HepG2 (cell line): ENCODE data around the gene CMTM8. TPM values are rescaled to one million over a fixed set of nuclear protein-coding genes. Genes with fewer than 3 reads are reported as not detected.
A peak's percentile ranks its signal among the peaks of the same experiment; 100 is the strongest.

Experiments used
- ATAC-seq: fragments of 200-7000 bp; cut with Tn5 transposase; 3 replicates; pipeline ENCODE4 v1.9.1; 2020; ENCODE audit warnings: mild to moderate bottlenecking, moderate library complexity
- BruUV-seq: library from RNA; stranded (reverse); fragments of 400-500 nt; replicated peaks from 2 replicates; lab custom pipeline; 2021; lab: Mats Ljungman, UMichigan
- CTCF ChIA-PET: fragments of 300-600 bp; formaldehyde crosslinking; extraction: SDS; loops from one replicate; lab custom pipeline; 2021; ENCODE audit warnings: low total read pairs, inconsistent platforms, low intra/inter-chr PET ratio; lab: Yijun Ruan, JAX
- POLR2A ChIA-PET: fragments of 350-600 bp; sonication (Branson Sonifier 250); formaldehyde crosslinking; loops from one replicate; lab custom pipeline; 2020; ENCODE audit warnings: antibody characterized with exemption, inconsistent platforms; lab: Yijun Ruan, JAX
- DNase-seq: peaks from one replicate; pipeline ENCODE4 v3.0.0-alpha.2; 2015; ENCODE audit warnings: low spot score
- FAIRE-seq: peaks from 3 replicates; lab custom pipeline; 2011; peaks lifted over from hg19 to GRCh38; lab: Jason Lieb, UNC
- H2AFZ ChIP-seq: one replicate; pipeline ENCODE4 v1.6.1; 2011; ENCODE audit warnings: low read length, inconsistent platforms
- H3K27ac ChIP-seq: fragments of 300-600 bp; 3 replicates; pipeline ENCODE4 v1.8.0; 2011; ENCODE audit warnings: mixed run types, mild to moderate bottlenecking, mixed read lengths, low read length, inconsistent platforms; ENCODE audit not compliant: insufficient read depth; ENCODE audit errors: extremely low read length
- H3K27me3 ChIP-seq, 2 experiments: fragments of 200-600 bp in 1 of 2; 2 replicates in 1 of 2; 3 replicates in 1 of 2; pipeline versions ENCODE4 v1.6.0 to v1.8.0; 2011; ENCODE audit warnings: low read length in 2 of 2, mild to moderate bottlenecking in 2 of 2, moderate library complexity in 2 of 2, inconsistent platforms in 1 of 2; ENCODE audit not compliant: insufficient read depth in 2 of 2, control insufficient read depth in 1 of 2
- H3K36me3 ChIP-seq, 2 experiments: fragments of 200-600 bp in 1 of 2; replicated peaks in 1 of 2; 2 replicates in 1 of 2; 3 replicates in 1 of 2; pipeline versions ENCODE4 v1.5.1 to v1.8.0; 2011; ENCODE audit warnings: low read length in 2 of 2, inconsistent platforms in 1 of 2; ENCODE audit not compliant: insufficient read depth in 2 of 2, control insufficient read depth in 1 of 2
- H3K4me1 ChIP-seq: 2 replicates; pipeline ENCODE4 v1.5.1; 2012; ENCODE audit warnings: low read length, inconsistent platforms; ENCODE audit not compliant: insufficient read depth
- H3K4me2 ChIP-seq: 2 replicates; pipeline ENCODE4 v1.6.0; 2011; ENCODE audit warnings: low read depth, low read length, inconsistent platforms
- H3K4me3 ChIP-seq, 3 experiments: fragments of 200-600 bp in 1 of 3; sonication (generic), shearing (Covaris generic) in 1 of 3; replicated peaks in 1 of 3; 2 replicates each; pipeline ENCODE4 v1.5.1; 2011 to 2016; ENCODE audit warnings: low read length in 3 of 3, inconsistent platforms in 2 of 3, low read depth in 2 of 3, mild to moderate bottlenecking in 2 of 3, control low read depth in 1 of 3, mixed read lengths in 1 of 3; ENCODE audit not compliant: insufficient read depth in 1 of 3
- H3K79me2 ChIP-seq: one replicate; pipeline ENCODE4 v1.6.1; 2011; ENCODE audit warnings: low read length, inconsistent platforms; ENCODE audit not compliant: insufficient read depth
- H3K9ac ChIP-seq: 2 replicates; pipeline ENCODE4 v1.6.0; 2011; ENCODE audit warnings: mild to moderate bottlenecking, low read depth, low read length, inconsistent platforms; ENCODE audit not compliant: insufficient read depth
- H3K9me3 ChIP-seq: 2 replicates; pipeline ENCODE4 v1.5.1; 2012; ENCODE audit warnings: mild to moderate bottlenecking, low read length
- H4K20me1 ChIP-seq: 2 replicates; pipeline ENCODE4 v1.6.0; 2011; ENCODE audit warnings: inconsistent platforms, mild to moderate bottlenecking, low read length, moderate library complexity; ENCODE audit not compliant: insufficient read depth
- WGBS: methylation state at CpG from one replicate; pipeline ENCODE4 v1.1.6; 2017; ENCODE audit warnings: low lambda C conversion rate; 5-methylcytosine and 5-hydroxymethylcytosine counted together
- in situ Hi-C: cut with HindIII; loops from 2 replicates; pipeline ENCODE4 v1.10.0; 2017; ENCODE audit warnings: low pct_unique_long_range_greater_than_20kb; ENCODE audit not compliant: extremely low pct_ligation_motif_present
- intact Hi-C: fragments of 100-400 bp; cut with micrococcal nuclease; formaldehyde crosslinking; loops from one replicate; pipeline ENCODE4 v1.10.0; 2022; ENCODE audit not compliant: unreplicated experiment
- polyA plus RNA-seq, 8 experiments: library from polyadenylated mRNA; depleted of rRNA in 3 of 8; stranded (reverse) in 7 of 8; unstranded in 1 of 8; fragments of >200 nt; fragmentation: Illumina TruSeq in 4 of 8; extraction: Trizol in 4 of 8; gene quantifications; 2 replicates each; pipeline versions ENCODE4 v1.2.1 to v1.2.3, GENCODE V29; 2011 to 2016; ENCODE audit warnings: low read depth in 4 of 8, missing spikeins in 1 of 8, mixed read lengths in 1 of 8; ENCODE audit not compliant: insufficient read depth in 1 of 8
- total RNA-seq, 5 experiments: library from RNA; depleted of rRNA; stranded (reverse); fragments of >200 nt; fragmentation: Illumina TruSeq; extraction: Trizol; gene quantifications; 2 replicates each; pipeline ENCODE4 v1.2.3, GENCODE V29; 2016; ENCODE audit warnings: low read depth in 1 of 5
- TF ChIP-seq, protein P1 (sequence below): fragments of 450-650 bp; IDR thresholded peaks from 2 replicates; pipeline ENCODE4 v1.6.1; 2017; ENCODE audit warnings: mild to moderate bottlenecking
- TF ChIP-seq, protein P2 (sequence below): fragments of 450-650 bp; IDR thresholded peaks from 2 replicates; pipeline ENCODE4 v1.6.1; 2016

CMTM8 gene
- total and polyA plus RNA-seq, 2 of the 13 experiments (the other 11 are each of a cell fraction or from before 2014, with no cell fraction given), result 8.9 to 15.8 TPM

DNA sequence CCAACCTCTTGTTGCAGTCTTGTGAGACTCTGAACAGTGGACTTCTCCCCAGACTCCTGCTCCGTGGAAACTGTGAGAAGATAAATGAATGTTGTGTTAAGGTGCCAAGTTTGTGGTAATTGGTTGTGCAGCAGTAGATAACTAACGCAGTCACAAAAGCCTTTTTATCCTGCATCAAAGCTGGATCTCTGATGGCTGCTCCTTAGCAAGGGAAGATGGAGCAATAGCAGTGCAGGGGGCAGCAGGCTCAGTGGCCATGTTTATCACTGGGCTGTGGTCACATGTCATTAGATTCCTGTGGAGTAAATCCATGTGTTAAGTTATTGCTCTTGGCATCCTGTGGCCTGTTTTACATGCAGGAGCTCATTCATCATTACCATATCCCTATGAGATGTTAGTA, 166.7 kb downstream of the CMTM8 start:
- Histone ChIP-seq H3K9me3 (no peaks in the 10 kb centered on the region), H2AFZ (no peak overlapping the region), H3K4me1 (peaks cover 44% of the 10 kb centered on the region), H3K27me3 (no peaks in the 10 kb centered on the region), H3K27ac (no peak overlapping the region), H3K4me2 (no peak overlapping the region), H3K79me2 (peaks cover 21% of the 10 kb centered on the region), H3K36me3 (peaks cover 1 to 6% of the 10 kb centered on the region in 2 experiments; a peak in 2 of 5 replicates), H3K4me3 (no peak overlapping the region), H3K9ac (no peak overlapping the region), H4K20me1 (no peaks in the 10 kb centered on the region; the same call in 1 of the 2 replicates)
- no TSS peak for BruUV-seq
- ChIA-PET POLR2A (no interaction called here), CTCF (no interaction called here)
- no peak for DNase-seq
- ATAC-seq, result no peak
- WGBS, result 85% methylated on average over 2 of the region's 2 CpGs
- in situ Hi-C loops, result no loop called here
- no peak for FAIRE-seq
- TF ChIP-seq, protein P1, sequence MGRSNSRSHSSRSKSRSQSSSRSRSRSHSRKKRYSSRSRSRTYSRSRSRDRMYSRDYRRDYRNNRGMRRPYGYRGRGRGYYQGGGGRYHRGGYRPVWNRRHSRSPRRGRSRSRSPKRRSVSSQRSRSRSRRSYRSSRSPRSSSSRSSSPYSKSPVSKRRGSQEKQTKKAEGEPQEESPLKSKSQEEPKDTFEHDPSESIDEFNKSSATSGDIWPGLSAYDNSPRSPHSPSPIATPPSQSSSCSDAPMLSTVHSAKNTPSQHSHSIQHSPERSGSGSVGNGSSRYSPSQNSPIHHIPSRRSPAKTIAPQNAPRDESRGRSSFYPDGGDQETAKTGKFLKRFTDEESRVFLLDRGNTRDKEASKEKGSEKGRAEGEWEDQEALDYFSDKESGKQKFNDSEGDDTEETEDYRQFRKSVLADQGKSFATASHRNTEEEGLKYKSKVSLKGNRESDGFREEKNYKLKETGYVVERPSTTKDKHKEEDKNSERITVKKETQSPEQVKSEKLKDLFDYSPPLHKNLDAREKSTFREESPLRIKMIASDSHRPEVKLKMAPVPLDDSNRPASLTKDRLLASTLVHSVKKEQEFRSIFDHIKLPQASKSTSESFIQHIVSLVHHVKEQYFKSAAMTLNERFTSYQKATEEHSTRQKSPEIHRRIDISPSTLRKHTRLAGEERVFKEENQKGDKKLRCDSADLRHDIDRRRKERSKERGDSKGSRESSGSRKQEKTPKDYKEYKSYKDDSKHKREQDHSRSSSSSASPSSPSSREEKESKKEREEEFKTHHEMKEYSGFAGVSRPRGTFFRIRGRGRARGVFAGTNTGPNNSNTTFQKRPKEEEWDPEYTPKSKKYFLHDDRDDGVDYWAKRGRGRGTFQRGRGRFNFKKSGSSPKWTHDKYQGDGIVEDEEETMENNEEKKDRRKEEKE, result no peak
- TF ChIP-seq, protein P2, sequence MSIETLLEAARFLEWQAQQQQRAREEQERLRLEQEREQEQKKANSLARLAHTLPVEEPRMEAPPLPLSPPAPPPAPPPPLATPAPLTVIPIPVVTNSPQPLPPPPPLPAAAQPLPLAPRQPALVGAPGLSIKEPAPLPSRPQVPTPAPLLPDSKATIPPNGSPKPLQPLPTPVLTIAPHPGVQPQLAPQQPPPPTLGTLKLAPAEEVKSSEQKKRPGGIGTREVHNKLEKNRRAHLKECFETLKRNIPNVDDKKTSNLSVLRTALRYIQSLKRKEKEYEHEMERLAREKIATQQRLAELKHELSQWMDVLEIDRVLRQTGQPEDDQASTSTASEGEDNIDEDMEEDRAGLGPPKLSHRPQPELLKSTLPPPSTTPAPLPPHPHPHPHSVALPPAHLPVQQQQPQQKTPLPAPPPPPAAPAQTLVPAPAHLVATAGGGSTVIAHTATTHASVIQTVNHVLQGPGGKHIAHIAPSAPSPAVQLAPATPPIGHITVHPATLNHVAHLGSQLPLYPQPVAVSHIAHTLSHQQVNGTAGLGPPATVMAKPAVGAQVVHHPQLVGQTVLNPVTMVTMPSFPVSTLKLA, result peak; percentile 85
- intact Hi-C loops, result no loop called here
